SK-N-SH treated with all-trans-retinoic acid at 6 μM for 48 hours (cell line): ENCODE measurements around the gene MYOC.

Source experiments
- ZFP30 ChIP-seq: fragments of 450-650 bp; formaldehyde crosslinking; IDR thresholded peaks from 2 replicates; pipeline ENCODE4 v1.5.0; 2022; ENCODE audit warnings: mild to moderate bottlenecking, moderate library complexity
- ZNF565 ChIP-seq: fragments of 450-650 bp; formaldehyde crosslinking; conservative IDR thresholded peaks from 2 replicates; pipeline ENCODE4 v1.5.0; 2020; ENCODE audit warnings: low read depth, mild to moderate bottlenecking, moderate library complexity
- ZNF70 ChIP-seq: fragments of 450-650 bp; formaldehyde crosslinking; IDR thresholded peaks from 2 replicates; pipeline ENCODE4 v1.5.0; 2020; ENCODE audit warnings: mild to moderate bottlenecking, moderate library complexity

- TF ChIP-seq ZNF70 (no peak), ZNF565 (CRISPR knock-in tag) (no peak), ZFP30 (CRISPR knock-in tag) (no peak)
These were observed 55.8 kb downstream of the MYOC start for GRCh38 chr1:171596705-171597104.
